ENCODE measurements around the gene KRTAP2-2. TPM values are rescaled to one million over a fixed set of nuclear protein-coding genes. Genes with fewer than 3 reads are reported as not detected.
"Not testable (repeated sequence)": the region's sequence is repeated elsewhere in the genome, so short reads cannot be mapped to it uniquely, and the experiment has no call there.

KRTAP2-2 gene
- total RNA-seq, 1 donor from 2014 or later: not detected

DNA sequence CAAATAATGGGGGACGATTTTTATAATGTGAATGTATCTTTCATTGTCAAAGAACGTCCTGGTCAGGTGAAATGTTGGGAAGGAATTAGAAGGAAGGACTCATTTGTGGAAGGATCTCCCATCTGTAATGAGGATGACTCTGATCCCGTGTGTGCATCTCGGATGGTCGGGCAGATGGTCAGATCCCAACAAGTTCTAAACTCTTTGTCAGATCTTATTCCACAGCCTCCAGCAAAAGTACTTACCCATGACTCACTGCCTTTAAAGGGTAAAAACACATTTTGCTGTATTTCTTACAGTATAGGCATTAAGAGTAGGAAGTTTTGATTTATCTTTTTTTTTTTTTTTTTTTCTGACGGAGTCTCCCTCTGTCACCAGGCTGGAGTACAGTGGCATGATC, 43.5 kb upstream of the KRTAP2-2 start:
- Mint-ChIP-seq H3K9me3 (no peaks in the 10 kb centered on the region), H3K4me1 (no peaks in the 10 kb centered on the region), H3K27me3 (ENCODE audit: insufficient read depth, low read depth) (no peaks in the 10 kb centered on the region), H3K4me3 (no peak overlapping the region), H3K27ac (no peak overlapping the region), H3K36me3 (no peaks in the 10 kb centered on the region)
- Histone ChIP-seq H3K4me2 (no peak overlapping the region), H4K20me1 (ENCODE audit: low read depth) (no peaks in the 10 kb centered on the region), H3K27me3 (no peaks in the 10 kb centered on the region), H3K9me3 (ENCODE audit: low read depth) (no peaks in the 10 kb centered on the region), H3K79me2 (ENCODE audit: low read depth) (no peaks in the 10 kb centered on the region), H3K27ac (no peak overlapping the region), H3K4me1 (no peaks in the 10 kb centered on the region), H2AFZ (replicated peaks) (no peak overlapping the region), H3K4me3 (no peak overlapping the region), H3K9ac (no peak overlapping the region), H3F3A (ENCODE audit: low read depth) (peaks cover 2% of the 10 kb centered on the region), H3K36me3 (no peaks in the 10 kb centered on the region)
- no peak for DNase-seq (ENCODE audit: low spot score)
- TF ChIP-seq EZH2 (IDR thresholded peaks at IDR 0.05) (no peak), EZH2phosphoT487 (IDR thresholded peaks at IDR 0.05) (no peak)
- TF ChIP-seq, protein P1, sequence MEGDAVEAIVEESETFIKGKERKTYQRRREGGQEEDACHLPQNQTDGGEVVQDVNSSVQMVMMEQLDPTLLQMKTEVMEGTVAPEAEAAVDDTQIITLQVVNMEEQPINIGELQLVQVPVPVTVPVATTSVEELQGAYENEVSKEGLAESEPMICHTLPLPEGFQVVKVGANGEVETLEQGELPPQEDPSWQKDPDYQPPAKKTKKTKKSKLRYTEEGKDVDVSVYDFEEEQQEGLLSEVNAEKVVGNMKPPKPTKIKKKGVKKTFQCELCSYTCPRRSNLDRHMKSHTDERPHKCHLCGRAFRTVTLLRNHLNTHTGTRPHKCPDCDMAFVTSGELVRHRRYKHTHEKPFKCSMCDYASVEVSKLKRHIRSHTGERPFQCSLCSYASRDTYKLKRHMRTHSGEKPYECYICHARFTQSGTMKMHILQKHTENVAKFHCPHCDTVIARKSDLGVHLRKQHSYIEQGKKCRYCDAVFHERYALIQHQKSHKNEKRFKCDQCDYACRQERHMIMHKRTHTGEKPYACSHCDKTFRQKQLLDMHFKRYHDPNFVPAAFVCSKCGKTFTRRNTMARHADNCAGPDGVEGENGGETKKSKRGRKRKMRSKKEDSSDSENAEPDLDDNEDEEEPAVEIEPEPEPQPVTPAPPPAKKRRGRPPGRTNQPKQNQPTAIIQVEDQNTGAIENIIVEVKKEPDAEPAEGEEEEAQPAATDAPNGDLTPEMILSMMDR (IDR thresholded peaks at IDR 0.05): no peak

DNA sequence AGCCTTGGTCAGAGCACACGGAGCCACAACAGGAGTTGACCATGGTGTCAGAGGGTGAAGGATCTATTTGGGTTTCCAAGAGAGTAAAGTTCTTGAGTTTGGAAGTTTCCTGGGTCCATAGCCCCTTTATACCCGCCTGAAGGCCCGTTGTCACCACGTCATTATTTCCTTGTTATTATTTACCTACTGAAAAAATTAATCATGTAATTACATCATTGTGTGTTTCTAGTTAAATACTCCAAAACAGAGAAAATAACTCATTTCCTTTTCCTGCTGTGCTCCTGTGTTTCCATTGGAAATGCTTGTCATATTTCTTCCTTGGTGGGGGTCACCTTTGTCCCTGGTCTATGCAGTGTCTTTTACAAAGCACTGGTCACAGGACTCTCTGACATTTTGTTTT, 43.0 kb upstream of the KRTAP2-2 start, which contains the start of gene KRTAP4-8:
Gene KRTAP4-8, minus strand, starts transcription at position 101 of the 400 bp plus-strand sequence. Its CDS starts 58 bp downstream, at position 43.
- Mint-ChIP-seq H3K9me3 (peaks cover 1% of the 10 kb centered on the region), H3K27ac (no peak within 1 kb of the TSS), H3K4me3 (no peak within 1 kb of the TSS), H3K4me1 (no peaks in the 10 kb centered on the region), H3K36me3 (no peaks in the 10 kb centered on the region), H3K27me3 (ENCODE audit: insufficient read depth, low read depth) (no peaks in the 10 kb centered on the region)
- no peak for DNase-seq (ENCODE audit: low spot score)
- no peaks in the 10 kb centered on the region for H3K27me3 ChIP-seq
- no peak within 1 kb of the TSS for H3K27ac ChIP-seq
- no peaks in the 10 kb centered on the region for H3K36me3 ChIP-seq
- no peak within 1 kb of the TSS for H3K4me2 ChIP-seq
- no peaks in the 10 kb centered on the region for H4K20me1 ChIP-seq (ENCODE audit: low read depth)
- no peaks in the 10 kb centered on the region for H3K79me2 ChIP-seq (ENCODE audit: low read depth)
- H2AFZ ChIP-seq (replicated peaks): no peak within 1 kb of the TSS
- H3K4me3 ChIP-seq: no peak within 1 kb of the TSS
- no peaks in the 10 kb centered on the region for H3K4me1 ChIP-seq
- no peak within 1 kb of the TSS for H3K9ac ChIP-seq
- H3F3A ChIP-seq (ENCODE audit: low read depth): peaks cover 2% of the 10 kb centered on the region
- no peaks in the 10 kb centered on the region for H3K9me3 ChIP-seq (ENCODE audit: low read depth)
- no peak for TF ChIP-seq EZH2 (IDR thresholded peaks at IDR 0.05)

DNA sequence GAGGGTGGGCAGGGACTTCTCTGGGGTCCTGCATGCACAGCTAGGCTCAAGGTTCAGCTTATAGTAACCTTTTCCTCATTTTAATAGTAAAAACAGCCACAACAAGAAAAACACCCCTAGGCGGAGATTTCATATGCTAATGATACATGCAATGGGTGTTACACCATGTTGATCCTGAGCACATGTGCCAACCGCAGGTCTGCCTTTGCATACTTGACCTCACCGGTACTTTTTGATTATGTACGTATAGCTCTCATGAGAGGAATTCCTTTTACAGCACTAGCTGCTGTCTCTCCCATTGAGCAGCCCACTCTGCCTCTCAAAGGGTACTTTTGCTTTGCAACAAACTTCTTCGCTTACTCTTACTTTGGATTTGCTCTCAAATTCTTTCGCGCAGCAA, 41.0 kb upstream of the KRTAP2-2 start:
- Histone ChIP-seq H3K4me1 (no peaks in the 10 kb centered on the region), H3K9ac (no peak overlapping the region), H3K27me3 (no peaks in the 10 kb centered on the region), H3F3A (ENCODE audit: low read depth) (no peaks in the 10 kb centered on the region), H3K4me3 (no peak overlapping the region), H3K9me3 (ENCODE audit: low read depth) (peaks cover 7% of the 10 kb centered on the region), H4K20me1 (ENCODE audit: low read depth) (no peaks in the 10 kb centered on the region), H3K36me3 (no peaks in the 10 kb centered on the region), H3K79me2 (ENCODE audit: low read depth) (no peaks in the 10 kb centered on the region), H3K27ac (no peak overlapping the region), H2AFZ (replicated peaks) (no peak overlapping the region), H3K4me2 (no peak overlapping the region)
- H3K36me3 Mint-ChIP-seq: no peaks in the 10 kb centered on the region
- H3K4me1 Mint-ChIP-seq: no peaks in the 10 kb centered on the region
- H3K27me3 Mint-ChIP-seq (ENCODE audit: insufficient read depth, low read depth): no peaks in the 10 kb centered on the region
- H3K9me3 Mint-ChIP-seq: peaks cover 7% of the 10 kb centered on the region
- no peak for DNase-seq (ENCODE audit: low spot score)
- no peak overlapping the region for H3K4me3 Mint-ChIP-seq
- no peak overlapping the region for H3K27ac Mint-ChIP-seq
- TF ChIP-seq, protein P1 (IDR thresholded peaks at IDR 0.05): no peak
- TF ChIP-seq EZH2phosphoT487 (IDR thresholded peaks at IDR 0.05): no peak
- no peak for TF ChIP-seq EZH2 (IDR thresholded peaks at IDR 0.05)

DNA sequence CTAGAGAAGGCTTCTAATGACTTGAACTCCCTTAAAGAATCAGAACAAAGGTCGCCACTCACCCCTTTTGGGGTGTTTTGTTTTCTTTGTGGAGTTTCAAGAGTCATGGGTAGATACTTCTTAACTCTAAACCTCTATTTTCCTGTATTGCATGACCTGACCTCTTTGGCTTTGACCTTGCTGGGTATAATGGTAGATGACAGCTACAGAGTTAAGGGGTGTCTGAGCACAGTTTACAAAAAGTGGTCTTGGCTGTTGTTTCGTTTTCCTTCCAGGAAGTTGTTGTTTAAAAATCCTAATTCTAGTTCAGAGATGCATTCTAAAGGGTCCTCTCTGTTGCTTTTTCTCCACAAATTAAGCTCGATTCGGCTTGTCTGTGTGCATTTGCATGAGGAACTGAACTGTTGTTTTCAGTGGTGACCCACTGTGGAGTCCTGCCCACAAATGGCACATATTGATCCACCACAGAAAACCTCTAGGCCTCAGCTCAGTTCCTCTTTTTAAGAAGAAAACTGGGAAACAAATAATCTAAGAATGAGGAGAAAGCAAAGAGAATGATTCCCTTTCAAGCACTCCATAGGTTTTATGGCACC, 33.8 kb upstream of the KRTAP2-2 start:
- H3K9me3 ChIP-seq (ENCODE audit: low read depth); DNase-seq (ENCODE audit: low spot score); H3K27ac Mint-ChIP-seq; H3F3A ChIP-seq (ENCODE audit: low read depth); H3K27ac ChIP-seq; H3K4me1 ChIP-seq; H3K4me2 ChIP-seq; H3K36me3 Mint-ChIP-seq; H3K36me3 ChIP-seq; H3K4me1 Mint-ChIP-seq; H3K9me3 Mint-ChIP-seq; H3K27me3 ChIP-seq; H3K9ac ChIP-seq; H3K4me3 Mint-ChIP-seq; H2AFZ ChIP-seq (replicated peaks); H3K79me2 ChIP-seq (ENCODE audit: low read depth); H3K27me3 Mint-ChIP-seq (ENCODE audit: insufficient read depth, low read depth); H3K4me3 ChIP-seq; H4K20me1 ChIP-seq (ENCODE audit: low read depth): not testable (repeated sequence)

DNA sequence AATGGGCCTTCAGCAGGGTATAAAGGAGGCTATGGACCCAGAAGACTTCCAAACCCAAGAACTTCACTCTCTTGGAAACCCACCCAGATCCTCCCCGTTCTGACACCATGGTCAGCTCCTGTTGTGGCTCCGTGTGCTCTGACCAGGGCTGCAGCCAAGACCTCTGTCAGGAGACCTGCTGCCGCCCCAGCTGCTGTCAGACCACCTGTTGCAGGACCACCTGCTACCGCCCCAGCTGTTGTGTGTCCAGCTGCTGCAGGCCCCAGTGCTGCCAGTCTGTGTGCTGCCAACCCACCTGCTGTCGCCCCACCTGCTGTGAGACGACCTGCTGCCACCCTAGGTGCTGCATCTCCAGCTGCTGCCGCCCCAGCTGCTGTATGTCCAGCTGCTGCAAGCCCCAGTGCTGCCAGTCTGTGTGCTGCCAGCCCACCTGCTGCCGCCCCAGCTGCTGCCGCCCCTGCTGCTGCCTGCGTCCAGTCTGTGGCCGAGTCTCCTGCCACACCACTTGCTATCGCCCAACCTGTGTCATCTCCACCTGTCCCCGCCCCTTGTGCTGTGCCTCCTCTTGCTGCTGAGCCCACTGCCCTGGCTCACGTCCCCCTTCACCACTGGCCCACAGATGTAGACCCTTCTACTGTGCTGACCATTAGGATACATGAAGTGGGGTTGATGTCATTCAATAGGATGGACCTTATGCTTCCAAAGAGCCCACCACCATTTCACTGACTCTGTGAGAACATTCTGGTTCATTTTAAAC, 29.2 kb upstream of the KRTAP2-2 start, which contains the start of gene KRTAP4-7:
Gene KRTAP4-7, plus strand, starts transcription at position 51 of the 757 bp plus-strand sequence. Its CDS starts 57 bp downstream, at position 108.
- H3K4me2 ChIP-seq; H3K27ac Mint-ChIP-seq; H3K79me2 ChIP-seq (ENCODE audit: low read depth); H3K27me3 ChIP-seq; H3K36me3 Mint-ChIP-seq; H3K9ac ChIP-seq; H3K4me3 Mint-ChIP-seq; H3K27ac ChIP-seq; H3K4me1 Mint-ChIP-seq; H3K36me3 ChIP-seq; H3K4me1 ChIP-seq; H3K9me3 ChIP-seq (ENCODE audit: low read depth); H3K9me3 Mint-ChIP-seq; H2AFZ ChIP-seq (replicated peaks); DNase-seq (ENCODE audit: low spot score); H3K4me3 ChIP-seq; H4K20me1 ChIP-seq (ENCODE audit: low read depth); H3F3A ChIP-seq (ENCODE audit: low read depth); H3K27me3 Mint-ChIP-seq (ENCODE audit: insufficient read depth, low read depth): not testable (repeated sequence)

DNA sequence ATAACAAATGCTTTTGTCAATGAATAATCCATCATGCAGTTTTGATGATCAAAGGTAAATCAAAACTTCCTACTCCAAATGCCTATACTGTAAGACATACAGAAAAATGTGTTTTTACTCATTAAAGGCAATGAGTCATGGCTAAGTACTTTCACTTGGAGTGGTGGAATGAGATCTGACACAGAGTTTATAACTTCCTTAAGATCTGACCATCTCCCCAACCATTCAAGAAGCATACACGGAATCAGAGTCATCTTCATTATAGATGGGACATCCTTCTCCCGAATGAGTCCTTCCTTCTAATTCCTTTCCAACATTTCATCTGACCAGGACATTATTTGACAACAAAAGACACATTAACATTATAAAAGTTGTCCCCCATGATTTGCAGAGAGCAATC, 28.4 kb upstream of the KRTAP2-2 start:
- not testable (repeated sequence) for H2AFZ ChIP-seq (replicated peaks); H3K4me1 Mint-ChIP-seq; H3K9me3 Mint-ChIP-seq; H3K27ac ChIP-seq; H3K27me3 ChIP-seq; H3F3A ChIP-seq (ENCODE audit: low read depth); H3K36me3 ChIP-seq; H3K27ac Mint-ChIP-seq; H3K4me1 ChIP-seq; H3K36me3 Mint-ChIP-seq; H3K79me2 ChIP-seq (ENCODE audit: low read depth); H3K9ac ChIP-seq; H3K4me2 ChIP-seq; H3K4me3 Mint-ChIP-seq; H4K20me1 ChIP-seq (ENCODE audit: low read depth); H3K4me3 ChIP-seq; H3K27me3 Mint-ChIP-seq (ENCODE audit: insufficient read depth, low read depth); DNase-seq (ENCODE audit: low spot score); H3K9me3 ChIP-seq (ENCODE audit: low read depth)

Measured in neural progenitor cell (in vitro differentiated cells).